SH-SY5Y (cell line): Measurements from ENCODE around the gene RBM33.

ENCODE experiments used
- GATA2 ChIP-seq: IDR thresholded peaks from 2 replicates; pipeline ENCODE4 v1.6.1; 2011; ENCODE audit warnings: mild to moderate bottlenecking, low read depth, low read length
- GATA3 ChIP-seq: IDR thresholded peaks from 2 replicates; pipeline ENCODE4 v1.6.1; 2011; ENCODE audit warnings: low read depth, mild to moderate bottlenecking, low read length, moderate library complexity

The RBM33 gene

GRCh38 chr7:155618708-155619633 is 25.5 kb upstream of the RBM33 start:
- TF ChIP-seq GATA2 (no peak), GATA3 (no peak)

GRCh38 chr7:155619634-155620271 is 24.7 kb upstream of the RBM33 start:
- TF ChIP-seq GATA2 (no peak), GATA3 (no peak)

- TF ChIP-seq GATA3 (no peak), GATA2 (no peak)
Observed at GRCh38 chr7:155620497-155620896, 24.0 kb upstream of the RBM33 start.

- TF ChIP-seq GATA3 (no peak), GATA2 (no peak)
Observed at GRCh38 chr7:155621418-155621980, 23.0 kb upstream of the RBM33 start.

- TF ChIP-seq GATA3, result no peak
- no peak for TF ChIP-seq GATA2
Observed at GRCh38 chr7:155624412-155624811, 20.0 kb upstream of the RBM33 start.

- no peak for TF ChIP-seq GATA3
- TF ChIP-seq GATA2, result no peak
Observed at GRCh38 chr7:155625557-155625956, 18.9 kb upstream of the RBM33 start.

GRCh38 chr7:155629171-155629570 is 15.3 kb upstream of the RBM33 start:
- no peak for TF ChIP-seq GATA2
- TF ChIP-seq GATA3, result no peak

- TF ChIP-seq GATA3, result no peak
- TF ChIP-seq GATA2, result no peak
Observed at GRCh38 chr7:155631155-155631554, 13.3 kb upstream of the RBM33 start.

GRCh38 chr7:155635817-155636216 is 8.6 kb upstream of the RBM33 start:
- no peak for TF ChIP-seq GATA3
- TF ChIP-seq GATA2, result no peak

GRCh38 chr7:155637155-155637554 is 7.3 kb upstream of the RBM33 start:
- TF ChIP-seq GATA2 (no peak), GATA3 (no peak)

GRCh38 chr7:155638366-155638765 is 6.1 kb upstream of the RBM33 start:
- no peak for TF ChIP-seq GATA3
- no peak for TF ChIP-seq GATA2

- no peak for TF ChIP-seq GATA3
- TF ChIP-seq GATA2, result no peak
Observed at GRCh38 chr7:155639958-155640520, 4.4 kb upstream of the RBM33 start.

- TF ChIP-seq GATA2, result no peak
- no peak for TF ChIP-seq GATA3
Observed at GRCh38 chr7:155640629-155641028, 3.8 kb upstream of the RBM33 start.

GRCh38 chr7:155643804-155644177 is 670 bp upstream of the RBM33 start:
- no peak for TF ChIP-seq GATA3
- TF ChIP-seq GATA2, result no peak
